HG03097 (cell line): Measurements from ENCODE around the gene TMF1.

ENCODE experiments used
- ATAC-seq: cut with Tn5 transposase; IDR thresholded peaks from one replicate; pipeline ENCODE4 v1.9.1; 2021; ENCODE audit not compliant: unreplicated experiment, low FRiP score

Gene TMF1

DNA sequence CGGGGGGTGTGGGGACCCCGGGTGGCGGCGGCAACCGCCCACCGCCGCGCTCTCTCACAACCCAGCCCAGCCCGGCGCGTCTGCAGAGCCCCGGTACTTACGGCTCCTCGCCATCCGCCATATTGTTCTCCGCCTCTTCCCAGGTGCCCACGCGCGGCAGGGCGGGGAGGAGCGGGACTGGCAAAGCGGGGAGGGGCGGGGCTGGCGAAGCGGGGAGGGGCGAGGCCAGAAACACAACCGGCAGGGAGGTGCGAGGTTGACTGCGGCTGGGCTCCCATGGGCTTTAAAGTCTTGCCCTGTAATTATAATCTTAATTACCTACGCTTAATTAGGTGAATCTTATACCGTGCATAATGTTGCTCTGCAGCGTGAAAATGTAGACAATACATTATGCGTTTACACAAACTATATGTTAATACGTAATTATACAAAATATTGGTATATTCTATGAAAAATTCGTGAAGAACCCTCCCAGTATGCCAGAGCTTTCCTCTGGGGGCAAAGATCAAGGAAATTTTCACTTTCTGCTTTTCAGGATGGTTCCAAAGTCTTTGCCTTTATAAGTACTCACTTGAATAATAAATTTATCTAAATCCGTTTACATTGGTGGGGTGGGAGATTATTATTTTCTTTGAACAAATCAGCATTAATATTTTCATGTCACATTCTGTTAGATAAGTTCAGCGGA, 28.2 kb upstream of the TMF1 start, which contains the start of gene UBA3:
UBA3 (minus strand) TSS at position 133 of the 688 bp plus-strand sequence; CDS start at position 121, 12 bp downstream.
- peak; percentile 50 for ATAC-seq

GRCh38 chr3:69079269-69080159, 27.4 kb upstream of the TMF1 start:
- no peak for ATAC-seq

DNA sequence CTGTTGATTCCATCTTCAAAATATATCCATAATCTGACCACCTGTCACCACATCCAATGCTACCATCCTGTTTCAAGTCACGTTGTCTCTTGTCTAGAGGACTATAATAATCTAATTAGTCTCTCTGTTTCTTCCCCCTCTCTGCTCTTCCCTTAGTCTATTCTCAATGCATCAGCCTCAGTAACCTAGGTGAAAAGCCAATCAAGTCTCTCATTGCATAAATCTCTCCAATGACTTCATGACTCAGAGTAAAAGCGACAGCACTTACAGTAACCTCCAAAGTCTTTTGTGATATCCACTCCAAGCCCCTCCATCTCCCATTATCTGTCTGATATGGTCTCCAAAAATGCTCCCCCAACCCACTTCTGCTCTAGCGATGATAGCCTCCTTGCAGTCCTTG, 20.8 kb upstream of the TMF1 start:
- no peak for ATAC-seq

GRCh38 chr3:69066121-69066520, 14.0 kb upstream of the TMF1 start:
- ATAC-seq = no peak

DNA sequence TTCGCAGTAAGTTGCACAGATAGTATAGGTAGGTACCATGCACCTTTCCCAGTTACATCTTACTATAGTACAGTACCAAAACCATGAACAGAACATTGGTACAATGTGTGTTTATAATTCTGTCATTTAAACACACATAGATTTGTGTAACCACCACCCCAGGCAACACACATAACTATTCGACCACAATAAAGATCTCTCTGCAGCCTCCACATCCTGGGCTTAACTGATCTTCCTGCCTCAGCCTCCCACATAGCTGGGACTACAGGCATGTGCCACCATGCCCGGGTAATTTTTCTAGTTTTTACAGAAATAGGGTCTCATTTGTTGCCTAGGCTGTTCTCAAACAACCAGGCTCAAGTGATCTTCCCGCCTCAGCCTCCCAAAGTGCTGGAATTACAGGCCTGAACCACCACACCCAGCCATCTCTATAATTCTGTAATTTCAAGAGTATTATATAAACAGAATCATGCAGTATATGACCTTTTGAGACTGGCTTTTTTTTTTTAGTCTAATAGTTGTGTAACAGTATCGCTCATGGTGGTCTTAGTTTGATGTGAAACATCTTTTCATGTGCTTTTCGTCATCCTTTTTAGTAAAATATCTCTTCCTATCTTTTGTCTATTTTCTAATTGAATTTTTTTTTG, 13.3 kb upstream of the TMF1 start:
- ATAC-seq = no peak

DNA sequence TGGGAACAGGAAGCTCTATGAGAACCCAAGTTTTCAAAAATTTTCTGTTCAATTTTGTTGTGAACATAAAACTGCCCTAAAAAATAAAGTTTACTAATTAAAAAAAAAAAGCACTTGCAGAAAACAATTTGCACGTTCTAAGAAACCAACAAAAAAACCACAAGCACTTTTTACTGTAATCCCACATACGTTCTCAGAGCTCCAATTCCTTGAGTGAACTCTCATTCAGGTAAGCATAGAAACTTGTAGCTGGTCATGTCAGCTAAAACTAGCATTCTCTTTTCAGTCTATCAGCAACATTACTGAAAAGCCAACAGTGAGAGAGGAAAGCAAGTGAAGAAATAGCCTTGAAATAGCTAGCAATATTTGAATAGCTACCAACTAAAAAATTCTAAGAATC, 11.5 kb upstream of the TMF1 start:
- ATAC-seq = no peak

GRCh38 chr3:69059688-69060087, 7.6 kb upstream of the TMF1 start:
- ATAC-seq = no peak

DNA sequence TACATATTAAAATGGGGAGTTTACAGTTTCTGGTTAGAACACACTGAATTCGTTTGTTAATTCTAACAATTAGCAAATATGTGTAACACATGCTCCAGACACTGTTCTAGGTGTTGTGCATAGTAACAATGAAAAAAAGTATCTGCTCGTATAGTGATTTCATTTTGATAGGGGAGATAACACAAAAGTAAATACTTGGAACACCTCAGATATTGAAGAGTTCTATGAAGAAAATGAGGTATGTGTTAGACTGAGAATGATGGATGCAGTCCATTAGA, 6.8 kb upstream of the TMF1 start:
- ATAC-seq = no peak

GRCh38 chr3:69058180-69058946, 6.2 kb upstream of the TMF1 start:
- ATAC-seq = peak; percentile 92

DNA sequence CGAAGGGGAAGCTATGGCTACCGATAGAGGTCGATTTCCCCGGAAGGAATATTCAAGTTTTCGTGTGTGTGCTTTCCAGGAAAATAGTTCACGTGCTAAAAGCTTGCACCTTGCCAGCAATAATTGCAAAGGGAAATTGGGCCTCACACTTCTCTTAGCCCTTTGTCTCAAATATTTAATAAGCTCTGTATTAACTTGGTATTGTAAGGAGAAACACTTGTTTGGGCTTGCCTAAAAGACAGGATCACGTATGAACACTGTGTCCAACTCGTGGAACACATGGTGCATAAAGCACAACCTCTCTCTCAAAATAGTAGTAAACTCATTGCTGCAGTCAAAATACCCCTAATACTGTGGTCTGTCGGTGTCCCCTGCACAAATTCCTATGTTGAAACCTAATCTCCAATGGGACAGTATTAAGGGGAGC, 352 bp upstream of the TMF1 start:
- ATAC-seq = no peak

GRCh38 chr3:69048990-69049389, 3.1 kb downstream of the TMF1 start:
- no peak for ATAC-seq

GRCh38 chr3:69044608-69045007, 7.5 kb downstream of the TMF1 start:
- no peak for ATAC-seq

GRCh38 chr3:69033470-69033869, 18.7 kb downstream of the TMF1 start:
- ATAC-seq = no peak

DNA sequence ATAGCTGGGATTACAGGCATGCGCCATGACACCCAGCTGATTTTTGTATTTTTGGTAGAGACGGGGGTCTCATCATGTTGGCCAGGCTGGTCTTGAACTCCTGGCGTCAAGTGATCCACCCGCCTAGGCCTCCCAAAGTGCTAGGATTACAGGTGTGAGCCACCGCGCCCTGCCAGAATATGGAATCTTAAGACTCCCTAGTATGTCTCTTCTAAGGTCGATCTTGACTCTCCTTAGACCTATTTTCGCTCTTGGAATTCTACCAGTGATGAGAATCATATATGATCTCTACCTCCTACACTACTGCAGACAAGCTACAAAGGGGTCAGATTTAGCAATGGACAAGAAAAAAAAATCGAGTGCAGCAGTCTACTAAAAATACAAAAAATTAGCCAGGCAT, 19.4 kb downstream of the TMF1 start:
- no peak for ATAC-seq

- no peak for ATAC-seq
These were observed 20.0 kb downstream of the TMF1 start for GRCh38 chr3:69032142-69032541.

DNA sequence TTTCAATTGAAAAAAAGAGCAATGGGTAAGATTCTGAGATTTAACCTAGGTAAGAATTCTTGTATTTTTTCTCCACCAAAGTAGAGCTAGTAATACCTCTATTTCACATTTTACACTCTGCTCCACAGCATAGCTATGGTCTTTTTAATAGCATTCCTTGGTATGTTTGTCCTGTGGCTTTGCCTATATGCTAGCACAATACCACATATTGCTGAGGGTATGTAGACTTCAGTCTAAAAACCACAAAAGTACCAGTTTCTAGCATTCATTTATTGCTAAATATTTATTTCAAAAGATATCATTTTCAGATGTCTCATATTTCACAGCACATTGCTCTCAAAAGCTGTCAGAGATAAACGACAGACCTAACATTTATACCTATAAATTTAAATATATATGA, 20.5 kb downstream of the TMF1 start:
- ATAC-seq = no peak

DNA sequence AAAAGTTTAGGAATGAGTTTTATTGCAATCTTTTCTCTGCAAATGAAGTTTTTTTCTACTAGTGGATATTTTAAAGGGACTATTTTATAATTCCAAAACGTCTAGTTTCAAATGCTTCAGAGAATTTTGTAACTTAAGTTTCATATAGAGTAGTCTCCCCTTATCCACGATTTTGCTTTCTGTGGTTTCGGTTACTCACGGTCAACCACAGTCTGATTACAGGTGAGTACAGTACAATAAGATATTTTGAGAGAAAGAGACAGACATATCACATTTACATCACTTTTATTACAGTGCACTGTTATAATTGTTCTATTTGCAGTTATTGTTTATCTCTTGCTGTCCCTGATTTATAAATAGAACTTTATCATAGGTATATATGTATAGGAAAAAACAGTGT, 31.3 kb downstream of the TMF1 start:
- no peak for ATAC-seq

DNA sequence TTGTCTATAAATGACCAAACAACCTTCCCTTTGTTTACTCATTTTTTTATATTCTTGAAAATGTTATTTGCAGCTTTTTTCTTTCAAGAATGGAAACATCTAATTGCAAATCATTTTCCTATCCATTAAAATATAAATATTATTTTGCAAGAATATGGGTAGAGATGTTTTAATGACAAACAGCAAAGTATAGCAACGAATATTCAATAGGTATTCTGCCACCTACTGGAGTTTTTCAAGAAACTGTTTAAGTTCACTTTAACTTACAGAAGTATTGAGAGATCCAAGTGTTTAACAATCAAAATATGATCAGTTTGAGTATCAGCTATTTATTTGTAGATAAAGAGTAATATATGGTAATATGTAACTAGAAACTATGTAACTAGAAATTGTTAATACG, 31.7 kb downstream of the TMF1 start:
- no peak for ATAC-seq

- ATAC-seq = no peak
These were observed 35.2 kb downstream of the TMF1 start for GRCh38 chr3:69016901-69017300.

DNA sequence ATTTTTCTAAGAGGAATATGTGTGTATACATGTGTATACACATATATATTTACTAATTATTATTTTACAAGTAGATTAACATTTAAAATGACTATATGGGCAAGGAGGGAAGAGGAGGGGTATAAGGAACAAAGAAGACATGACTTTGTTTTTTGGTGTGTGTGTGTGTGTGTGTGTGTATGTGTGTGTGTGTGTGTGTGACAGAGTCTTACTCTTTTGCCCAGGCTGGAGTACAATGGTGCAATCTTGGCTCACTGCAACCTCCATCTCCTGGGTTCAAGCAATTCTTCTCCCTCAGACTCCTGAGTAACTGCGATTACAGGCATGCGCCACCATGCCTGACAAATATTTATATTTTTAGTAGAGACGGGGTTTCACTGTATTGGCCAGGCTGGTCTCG, 36.0 kb downstream of the TMF1 start:
- no peak for ATAC-seq

GRCh38 chr3:69014022-69014580, 38.0 kb downstream of the TMF1 start:
- ATAC-seq = no peak
